IPS-18a (cell line): ENCODE data around the gene SLC39A12.

Experiments
- H3K27ac ChIP-seq: one replicate; pipeline ENCODE4 v1.5.1; 2013; ENCODE audit warnings: low read length
- H3K27me3 ChIP-seq: one replicate; pipeline ENCODE4 v1.6.1; 2013; ENCODE audit warnings: mild to moderate bottlenecking, low read length; ENCODE audit not compliant: control insufficient read depth, insufficient read depth
- H3K36me3 ChIP-seq: one replicate; pipeline ENCODE4 v1.6.1; 2013; ENCODE audit warnings: low read depth, low read length; ENCODE audit not compliant: control insufficient read depth
- H3K4me1 ChIP-seq: one replicate; pipeline ENCODE4 v1.6.1; 2013; ENCODE audit warnings: low read depth, low read length; ENCODE audit not compliant: control insufficient read depth
- H3K4me3 ChIP-seq: one replicate; pipeline ENCODE4 v1.5.1; 2013; ENCODE audit warnings: low read length
- H3K9ac ChIP-seq: one replicate; pipeline ENCODE4 v1.6.1; 2013; ENCODE audit warnings: mild to moderate bottlenecking, low read length, moderate library complexity
- H3K9me3 ChIP-seq: one replicate; pipeline ENCODE4 v1.6.1; 2013; ENCODE audit warnings: low read depth, low read length; ENCODE audit not compliant: control insufficient read depth

The SLC39A12 gene

DNA sequence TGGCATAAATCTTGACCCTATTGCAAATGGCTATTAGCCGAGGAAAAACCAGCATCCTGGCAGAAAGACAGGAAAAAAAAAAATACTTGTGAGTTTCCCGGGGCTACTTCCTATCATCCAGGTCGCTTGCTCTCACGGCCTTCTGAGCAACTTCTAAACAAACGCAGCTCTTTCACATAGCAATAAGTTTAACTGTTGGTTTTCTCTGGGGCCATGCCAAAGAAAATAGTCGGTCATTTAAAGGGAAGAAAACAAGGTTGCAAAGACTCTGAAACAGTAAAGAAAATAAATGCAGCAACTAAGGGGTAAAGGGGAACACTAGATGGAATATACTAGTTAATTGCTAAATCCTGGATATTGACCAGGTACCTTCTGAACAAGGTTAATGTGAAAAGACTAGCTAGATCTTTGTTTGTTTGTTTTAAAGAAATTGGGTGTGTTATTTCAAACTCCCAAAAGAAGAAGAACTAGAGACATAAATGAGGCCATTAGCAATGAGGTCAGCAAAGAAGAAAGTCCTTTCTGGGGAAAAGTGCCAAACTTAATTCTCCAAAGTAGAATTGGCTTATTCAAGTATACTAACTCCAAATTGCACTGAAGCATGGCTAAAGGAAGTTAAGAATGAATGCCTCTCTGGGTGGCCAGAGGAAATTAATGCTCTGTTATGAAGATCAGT lies 54.2 kb downstream of the SLC39A12 start:
- no peak overlapping the region for H3K27ac ChIP-seq

DNA sequence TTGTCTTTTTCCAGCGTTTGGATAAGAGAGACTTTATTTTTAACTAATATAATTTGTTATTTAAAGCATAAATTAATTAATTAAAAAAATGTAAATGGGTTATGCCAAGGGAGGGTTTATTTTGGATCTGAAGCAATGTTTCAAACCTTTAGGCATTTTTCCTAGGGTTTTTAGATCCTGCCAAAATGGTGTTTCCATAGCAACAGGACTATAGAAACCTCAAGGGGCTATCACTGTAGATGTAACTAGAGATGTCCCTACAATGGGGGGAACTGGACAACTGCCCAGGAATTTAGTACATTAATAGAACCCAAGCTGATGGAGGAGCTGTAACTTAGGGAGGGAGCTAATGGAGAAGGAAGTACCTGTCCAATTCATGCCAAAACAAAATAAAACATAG lies 57.3 kb downstream of the SLC39A12 start:
- no peak overlapping the region for H3K9ac ChIP-seq
- no peaks in the 10 kb centered on the region for H3K27me3 ChIP-seq
- no peaks in the 10 kb centered on the region for H3K9me3 ChIP-seq

More for the DNA sequence above, 54.2 kb downstream of the SLC39A12 start:
- Histone ChIP-seq H3K4me3 (no peak overlapping the region), H3K36me3 (no peaks in the 10 kb centered on the region), H3K4me1 (peaks cover 13% of the 10 kb centered on the region), H3K27me3 (no peaks in the 10 kb centered on the region), H3K9me3 (no peaks in the 10 kb centered on the region), H3K9ac (no peak overlapping the region)

DNA sequence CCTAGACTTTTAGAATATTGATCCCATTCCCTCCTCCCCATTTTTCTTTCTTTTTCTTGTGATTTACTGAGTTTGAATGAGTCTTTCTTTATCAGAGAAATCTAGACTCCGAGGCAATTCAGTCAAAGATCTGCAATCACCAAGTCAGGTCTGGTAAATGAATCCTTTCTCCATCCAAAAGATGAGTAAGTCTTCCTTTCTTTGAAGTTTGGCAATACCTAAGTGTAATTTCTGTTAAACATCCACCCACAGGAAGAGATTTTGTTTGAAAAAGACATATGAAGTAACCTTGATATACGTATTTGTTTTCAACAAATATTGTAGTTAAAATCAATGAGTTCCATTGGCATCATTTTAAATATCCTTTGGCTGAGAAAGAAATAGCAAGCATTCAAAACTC lies 58.3 kb downstream of the SLC39A12 start:
- no peaks in the 10 kb centered on the region for H3K9me3 ChIP-seq
- H3K9ac ChIP-seq: no peak overlapping the region
- peaks cover 12% of the 10 kb centered on the region for H3K4me1 ChIP-seq
- H3K27me3 ChIP-seq: no peaks in the 10 kb centered on the region
- H3K36me3 ChIP-seq: no peaks in the 10 kb centered on the region
- no peak overlapping the region for H3K27ac ChIP-seq
- no peak overlapping the region for H3K4me3 ChIP-seq

More for the DNA sequence above, 57.3 kb downstream of the SLC39A12 start:
- Histone ChIP-seq H3K4me1 (peaks cover 13% of the 10 kb centered on the region), H3K27ac (no peak overlapping the region), H3K36me3 (no peaks in the 10 kb centered on the region), H3K4me3 (no peak overlapping the region)

DNA sequence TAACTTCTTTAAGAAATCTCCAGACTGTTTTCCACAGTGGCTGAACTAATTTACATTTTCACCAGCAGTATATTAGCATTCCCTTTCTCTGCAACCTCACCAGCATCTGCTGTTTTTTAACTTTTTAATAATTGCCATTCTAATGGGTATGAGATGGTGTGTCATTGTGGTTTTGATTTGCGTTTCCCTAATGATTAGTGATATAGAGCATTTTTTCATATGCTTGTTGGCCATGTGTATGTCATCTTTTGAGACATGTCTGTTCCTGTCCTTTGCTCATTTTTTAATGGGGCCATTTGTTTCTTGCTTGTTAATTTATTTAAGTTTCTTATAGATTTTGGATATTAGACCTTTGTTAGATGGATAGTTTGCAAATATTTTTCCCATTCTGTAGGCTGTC lies 68.8 kb downstream of the SLC39A12 start:
- peaks cover 7% of the 10 kb centered on the region for H3K9me3 ChIP-seq
- no peaks in the 10 kb centered on the region for H3K27me3 ChIP-seq
- H3K4me1 ChIP-seq: no peaks in the 10 kb centered on the region
- H3K36me3 ChIP-seq: no peaks in the 10 kb centered on the region
- no peak overlapping the region for H3K9ac ChIP-seq
- H3K4me3 ChIP-seq: no peak overlapping the region
- no peak overlapping the region for H3K27ac ChIP-seq

DNA sequence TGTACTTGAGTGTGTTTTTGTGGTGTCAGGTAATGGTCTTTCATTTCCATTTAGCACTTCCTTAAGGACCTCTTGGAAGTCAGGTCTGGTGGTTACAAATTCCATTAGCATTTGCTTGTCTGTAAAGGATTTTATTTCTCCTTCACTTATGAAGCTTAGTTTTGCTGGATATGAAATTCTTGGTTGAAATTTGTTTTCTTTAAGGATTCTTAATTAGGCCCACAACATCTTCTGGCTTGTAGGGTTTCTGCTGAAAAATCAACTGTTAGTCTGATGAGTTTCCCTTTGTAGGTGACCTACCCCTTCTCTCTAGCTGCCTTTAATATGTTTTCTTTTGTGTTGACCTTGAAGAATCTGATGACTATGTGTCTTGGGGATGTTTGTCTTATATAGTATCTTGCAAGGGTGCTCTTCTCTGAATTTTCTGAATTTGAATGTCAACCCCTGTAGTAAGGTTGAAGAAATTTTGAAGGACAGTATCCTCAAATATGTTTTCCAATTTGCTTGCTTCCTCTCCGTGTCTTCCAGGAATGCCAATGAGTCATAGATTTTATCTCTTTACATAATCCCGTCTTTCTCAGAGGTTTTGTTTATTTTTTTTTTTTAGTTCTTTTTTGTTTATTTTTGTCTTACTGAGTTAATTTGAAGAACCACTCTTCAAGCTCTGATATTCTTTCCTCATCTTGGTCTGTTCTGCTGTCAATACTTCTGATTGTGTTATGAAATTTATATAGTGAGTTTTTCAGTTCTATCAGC lies 70.2 kb downstream of the SLC39A12 start:
- H3K27ac ChIP-seq: no peak overlapping the region
- H3K9me3 ChIP-seq: peaks cover 3% of the 10 kb centered on the region
- no peak overlapping the region for H3K4me3 ChIP-seq
- no peaks in the 10 kb centered on the region for H3K36me3 ChIP-seq
- H3K4me1 ChIP-seq: no peaks in the 10 kb centered on the region
- no peak overlapping the region for H3K9ac ChIP-seq
- no peaks in the 10 kb centered on the region for H3K27me3 ChIP-seq

DNA sequence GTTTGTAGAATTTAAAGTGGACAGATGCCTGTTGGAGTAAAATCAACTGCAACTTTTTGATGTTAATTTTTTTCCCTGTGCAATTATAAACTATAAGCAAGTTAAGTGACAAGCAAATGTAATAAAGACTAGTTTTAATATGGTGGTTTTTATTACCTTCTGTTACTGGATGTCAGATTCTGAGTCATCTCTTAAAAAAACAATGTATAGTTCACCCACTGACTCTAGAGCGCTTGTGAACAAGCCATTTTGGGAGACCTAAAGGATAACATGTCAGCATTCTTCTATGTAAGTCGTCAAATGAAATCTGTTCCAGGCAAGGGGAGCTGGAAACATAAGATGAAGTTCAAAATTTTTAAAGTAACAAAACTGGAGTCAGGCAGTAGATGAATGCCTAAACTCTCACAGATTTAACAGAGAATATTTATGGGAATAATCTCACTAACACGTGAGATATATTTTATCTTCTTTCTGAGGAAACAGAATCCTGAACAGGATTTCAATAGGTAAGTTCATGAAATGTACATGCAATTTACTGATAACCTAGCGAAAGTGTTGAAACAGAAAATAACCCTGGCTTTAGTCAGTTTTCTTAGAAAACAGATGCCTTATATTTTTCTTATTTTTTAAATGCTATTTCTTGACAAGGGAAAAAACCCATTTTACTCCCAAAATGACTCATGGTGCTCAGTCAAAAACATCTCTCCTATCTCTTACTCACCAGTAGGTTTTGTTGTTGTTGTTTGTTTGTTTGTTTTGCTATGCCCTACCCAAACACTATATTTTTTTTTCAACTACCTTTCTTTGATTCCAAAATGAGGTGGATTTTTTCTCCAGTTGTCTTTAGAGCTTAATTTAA lies 91.7 kb downstream of the SLC39A12 start:
- Histone ChIP-seq H3K9me3 (no peaks in the 10 kb centered on the region), H3K9ac (no peak overlapping the region), H3K36me3 (no peaks in the 10 kb centered on the region), H3K27me3 (no peaks in the 10 kb centered on the region), H3K4me1 (no peaks in the 10 kb centered on the region), H3K27ac (no peak overlapping the region), H3K4me3 (no peak overlapping the region)

GRCh38 chr10:18044976-18045720 lies 93.4 kb downstream of the SLC39A12 start:
- Histone ChIP-seq H3K27ac (no peak overlapping the region), H3K4me1 (no peaks in the 10 kb centered on the region), H3K9me3 (no peaks in the 10 kb centered on the region), H3K27me3 (no peaks in the 10 kb centered on the region), H3K4me3 (no peak overlapping the region), H3K9ac (no peak overlapping the region), H3K36me3 (no peaks in the 10 kb centered on the region)

DNA sequence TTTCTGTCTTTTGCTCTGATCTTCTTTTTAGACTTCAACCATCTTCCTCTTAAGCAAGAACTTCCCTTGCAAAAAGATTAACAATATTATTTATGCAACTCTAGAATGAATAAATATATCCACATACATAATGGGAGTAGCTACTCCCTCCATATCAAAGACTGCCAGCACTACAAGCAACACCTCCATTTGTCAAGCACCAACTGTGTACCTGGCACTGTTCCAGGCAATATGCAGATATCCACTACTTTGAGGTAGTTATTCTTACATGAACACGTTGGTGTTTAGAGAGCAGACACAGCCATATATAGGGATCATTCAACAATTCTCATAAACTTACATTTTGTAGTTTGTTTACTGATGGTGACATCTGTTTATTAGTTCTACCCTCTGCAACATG lies 104.9 kb downstream of the SLC39A12 start:
- Histone ChIP-seq H3K9me3 (no peaks in the 10 kb centered on the region), H3K36me3 (no peaks in the 10 kb centered on the region), H3K4me1 (no peaks in the 10 kb centered on the region), H3K27me3 (no peaks in the 10 kb centered on the region), H3K9ac (no peak overlapping the region), H3K4me3 (no peak overlapping the region), H3K27ac (no peak overlapping the region)

GRCh38 chr10:18059826-18060559 lies 108.3 kb downstream of the SLC39A12 start:
- H3K4me1 ChIP-seq: no peaks in the 10 kb centered on the region
- no peak overlapping the region for H3K27ac ChIP-seq
- no peak overlapping the region for H3K4me3 ChIP-seq

GRCh38 chr10:18066947-18067346 lies 115.2 kb downstream of the SLC39A12 start:
- no peaks in the 10 kb centered on the region for H3K4me1 ChIP-seq
- H3K9me3 ChIP-seq: no peaks in the 10 kb centered on the region
- H3K4me3 ChIP-seq: no peak overlapping the region
- H3K9ac ChIP-seq: no peak overlapping the region
- H3K27me3 ChIP-seq: no peaks in the 10 kb centered on the region
- H3K27ac ChIP-seq: no peak overlapping the region
- no peaks in the 10 kb centered on the region for H3K36me3 ChIP-seq

More at GRCh38 chr10:18059826-18060559, 108.3 kb downstream of the SLC39A12 start:
- no peak overlapping the region for H3K9ac ChIP-seq
- H3K27me3 ChIP-seq: no peaks in the 10 kb centered on the region
- no peaks in the 10 kb centered on the region for H3K36me3 ChIP-seq
- no peaks in the 10 kb centered on the region for H3K9me3 ChIP-seq
